ENCODE data around the gene CYB5R3.

GRCh38 chr22:42679691-42680090 lies 30.5 kb upstream of the CYB5R3 start:
- TF ChIP-seq, protein P1, sequence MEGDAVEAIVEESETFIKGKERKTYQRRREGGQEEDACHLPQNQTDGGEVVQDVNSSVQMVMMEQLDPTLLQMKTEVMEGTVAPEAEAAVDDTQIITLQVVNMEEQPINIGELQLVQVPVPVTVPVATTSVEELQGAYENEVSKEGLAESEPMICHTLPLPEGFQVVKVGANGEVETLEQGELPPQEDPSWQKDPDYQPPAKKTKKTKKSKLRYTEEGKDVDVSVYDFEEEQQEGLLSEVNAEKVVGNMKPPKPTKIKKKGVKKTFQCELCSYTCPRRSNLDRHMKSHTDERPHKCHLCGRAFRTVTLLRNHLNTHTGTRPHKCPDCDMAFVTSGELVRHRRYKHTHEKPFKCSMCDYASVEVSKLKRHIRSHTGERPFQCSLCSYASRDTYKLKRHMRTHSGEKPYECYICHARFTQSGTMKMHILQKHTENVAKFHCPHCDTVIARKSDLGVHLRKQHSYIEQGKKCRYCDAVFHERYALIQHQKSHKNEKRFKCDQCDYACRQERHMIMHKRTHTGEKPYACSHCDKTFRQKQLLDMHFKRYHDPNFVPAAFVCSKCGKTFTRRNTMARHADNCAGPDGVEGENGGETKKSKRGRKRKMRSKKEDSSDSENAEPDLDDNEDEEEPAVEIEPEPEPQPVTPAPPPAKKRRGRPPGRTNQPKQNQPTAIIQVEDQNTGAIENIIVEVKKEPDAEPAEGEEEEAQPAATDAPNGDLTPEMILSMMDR (IDR thresholded peaks at IDR 0.05; ENCODE audit: low read depth, low read length, missing input control): no peak
- TF ChIP-seq, protein P2, sequence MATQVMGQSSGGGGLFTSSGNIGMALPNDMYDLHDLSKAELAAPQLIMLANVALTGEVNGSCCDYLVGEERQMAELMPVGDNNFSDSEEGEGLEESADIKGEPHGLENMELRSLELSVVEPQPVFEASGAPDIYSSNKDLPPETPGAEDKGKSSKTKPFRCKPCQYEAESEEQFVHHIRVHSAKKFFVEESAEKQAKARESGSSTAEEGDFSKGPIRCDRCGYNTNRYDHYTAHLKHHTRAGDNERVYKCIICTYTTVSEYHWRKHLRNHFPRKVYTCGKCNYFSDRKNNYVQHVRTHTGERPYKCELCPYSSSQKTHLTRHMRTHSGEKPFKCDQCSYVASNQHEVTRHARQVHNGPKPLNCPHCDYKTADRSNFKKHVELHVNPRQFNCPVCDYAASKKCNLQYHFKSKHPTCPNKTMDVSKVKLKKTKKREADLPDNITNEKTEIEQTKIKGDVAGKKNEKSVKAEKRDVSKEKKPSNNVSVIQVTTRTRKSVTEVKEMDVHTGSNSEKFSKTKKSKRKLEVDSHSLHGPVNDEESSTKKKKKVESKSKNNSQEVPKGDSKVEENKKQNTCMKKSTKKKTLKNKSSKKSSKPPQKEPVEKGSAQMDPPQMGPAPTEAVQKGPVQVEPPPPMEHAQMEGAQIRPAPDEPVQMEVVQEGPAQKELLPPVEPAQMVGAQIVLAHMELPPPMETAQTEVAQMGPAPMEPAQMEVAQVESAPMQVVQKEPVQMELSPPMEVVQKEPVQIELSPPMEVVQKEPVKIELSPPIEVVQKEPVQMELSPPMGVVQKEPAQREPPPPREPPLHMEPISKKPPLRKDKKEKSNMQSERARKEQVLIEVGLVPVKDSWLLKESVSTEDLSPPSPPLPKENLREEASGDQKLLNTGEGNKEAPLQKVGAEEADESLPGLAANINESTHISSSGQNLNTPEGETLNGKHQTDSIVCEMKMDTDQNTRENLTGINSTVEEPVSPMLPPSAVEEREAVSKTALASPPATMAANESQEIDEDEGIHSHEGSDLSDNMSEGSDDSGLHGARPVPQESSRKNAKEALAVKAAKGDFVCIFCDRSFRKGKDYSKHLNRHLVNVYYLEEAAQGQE (IDR thresholded peaks at IDR 0.05): no peak
- TF ChIP-seq TAF1 (conservative IDR thresholded peaks at IDR 0.05): no peak
- TF ChIP-seq RXRA (IDR thresholded peaks at IDR 0.05): no peak
- TF ChIP-seq MAX (IDR thresholded peaks at IDR 0.05): no peak
- TF ChIP-seq, protein P3, sequence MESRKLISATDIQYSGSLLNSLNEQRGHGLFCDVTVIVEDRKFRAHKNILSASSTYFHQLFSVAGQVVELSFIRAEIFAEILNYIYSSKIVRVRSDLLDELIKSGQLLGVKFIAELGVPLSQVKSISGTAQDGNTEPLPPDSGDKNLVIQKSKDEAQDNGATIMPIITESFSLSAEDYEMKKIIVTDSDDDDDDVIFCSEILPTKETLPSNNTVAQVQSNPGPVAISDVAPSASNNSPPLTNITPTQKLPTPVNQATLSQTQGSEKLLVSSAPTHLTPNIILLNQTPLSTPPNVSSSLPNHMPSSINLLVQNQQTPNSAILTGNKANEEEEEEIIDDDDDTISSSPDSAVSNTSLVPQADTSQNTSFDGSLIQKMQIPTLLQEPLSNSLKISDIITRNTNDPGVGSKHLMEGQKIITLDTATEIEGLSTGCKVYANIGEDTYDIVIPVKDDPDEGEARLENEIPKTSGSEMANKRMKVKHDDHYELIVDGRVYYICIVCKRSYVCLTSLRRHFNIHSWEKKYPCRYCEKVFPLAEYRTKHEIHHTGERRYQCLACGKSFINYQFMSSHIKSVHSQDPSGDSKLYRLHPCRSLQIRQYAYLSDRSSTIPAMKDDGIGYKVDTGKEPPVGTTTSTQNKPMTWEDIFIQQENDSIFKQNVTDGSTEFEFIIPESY (IDR thresholded peaks at IDR 0.05): no peak
- no peak for TF ChIP-seq GABPA (IDR thresholded peaks at IDR 0.05 in 1 of 2, conservative IDR thresholded peaks at IDR 0.05 in 1 of 2)
- no peak for TF ChIP-seq ATF3 (IDR thresholded peaks at IDR 0.05)
- no peak for TF ChIP-seq YY1 (IDR thresholded peaks at IDR 0.05)
- no peak for TF ChIP-seq HNF4A (conservative IDR thresholded peaks at IDR 0.05)
- no peak for TF ChIP-seq RAD21 (IDR thresholded peaks at IDR 0.05)
- no peak for TF ChIP-seq JUND (IDR thresholded peaks at IDR 0.05)
- no peak for TF ChIP-seq FOXA1 (IDR thresholded peaks at IDR 0.05)
- no peak for TF ChIP-seq EGR1 (IDR thresholded peaks at IDR 0.05; ENCODE audit: low read depth in 2 of 2)

Data from liver (tissue), 3 donors.